Endothelial cell of umbilical vein (primary cell): ENCODE data around the gene MRPL32. TPM values are rescaled to one million over a fixed set of nuclear protein-coding genes. Genes with fewer than 3 reads are reported as not detected.

Source experiments
- BruUV-seq: library from RNA; stranded (reverse); fragments of 400-500 nt; replicated peaks from 2 replicates; lab custom pipeline; 2021; lab: Mats Ljungman, UMichigan
- CTCF ChIA-PET: fragments of 300-600, 350-600 bp; sonication (Branson Sonifier 250); formaldehyde crosslinking; loops from one replicate; lab custom pipeline; 2021; ENCODE audit warnings: antibody characterized with exemption, inconsistent platforms; lab: Charles Lee
- POLR2A ChIA-PET: fragments of 300-600, 350-600 bp; sonication (Branson Sonifier 250); formaldehyde crosslinking; loops from one replicate; lab custom pipeline; 2021; ENCODE audit warnings: antibody characterized with exemption, inconsistent platforms; lab: Charles Lee
- DNase-seq: peaks from one replicate; pipeline ENCODE4 v3.0.0-alpha.2; 2011; ENCODE audit warnings: low read depth, low spot score
- FAIRE-seq: peaks from 2 replicates; lab custom pipeline; 2011; peaks lifted over from hg19 to GRCh38; lab: Jason Lieb, UNC
- H2AFZ ChIP-seq: 2 replicates; pipeline ENCODE4 v1.6.0; 2012; ENCODE audit warnings: low read depth, low read length, control low read depth, inconsistent platforms
- H3K27ac ChIP-seq: 2 replicates; pipeline ENCODE4 v1.5.1; 2011; ENCODE audit warnings: low read depth, mild to moderate bottlenecking, control low read depth, low read length, moderate library complexity; ENCODE audit not compliant: insufficient read depth
- H3K27me3 ChIP-seq, 2 experiments: 2 replicates each; pipeline versions ENCODE4 v1.6.0 to v1.6.1; 2011; ENCODE audit warnings: low read length in 2 of 2, mixed read lengths in 1 of 2; ENCODE audit not compliant: control insufficient read depth in 2 of 2, insufficient read depth in 2 of 2
- H3K36me3 ChIP-seq, 2 experiments: 2 replicates in 1 of 2; 3 replicates in 1 of 2; pipeline ENCODE4 v1.5.1; 2011; ENCODE audit warnings: low read length in 2 of 2, mild to moderate bottlenecking in 1 of 2, moderate library complexity in 1 of 2; ENCODE audit not compliant: control insufficient read depth in 2 of 2, insufficient read depth in 2 of 2; ENCODE audit errors: extremely low read depth in 1 of 2
- H3K4me1 ChIP-seq: 3 replicates; pipeline ENCODE4 v1.5.1; 2011; ENCODE audit warnings: mild to moderate bottlenecking, low read length; ENCODE audit not compliant: control insufficient read depth, insufficient read depth; ENCODE audit errors: extremely low read depth
- H3K4me2 ChIP-seq: 2 replicates; pipeline ENCODE4 v1.6.1; 2011; ENCODE audit warnings: low read length, control low read depth, mixed read lengths; ENCODE audit not compliant: insufficient read depth
- H3K4me3 ChIP-seq, 3 experiments: fragments of 200-600 bp in 1 of 3; sonication (generic), shearing (Covaris generic) in 1 of 3; replicated peaks in 1 of 3; 2 replicates each; pipeline ENCODE4 v1.5.1; 2011 to 2016; ENCODE audit warnings: control low read depth in 3 of 3, low read length in 3 of 3, mild to moderate bottlenecking in 2 of 3, inconsistent platforms in 1 of 3, low read depth in 1 of 3, moderate library complexity in 1 of 3; ENCODE audit not compliant: insufficient read depth in 1 of 3
- H3K79me2 ChIP-seq: 2 replicates; pipeline ENCODE4 v1.6.0; 2012; ENCODE audit warnings: low read length, inconsistent platforms; ENCODE audit not compliant: control insufficient read depth, insufficient read depth
- H3K9ac ChIP-seq: replicated peaks from 2 replicates; pipeline ENCODE3; 2011; ENCODE audit warnings: low read length, control low read depth; ENCODE audit not compliant: insufficient read depth; ENCODE audit errors: extremely low read depth
- H3K9me1 ChIP-seq: replicated peaks from 3 replicates; pipeline ENCODE4 v1.6.0; 2011; ENCODE audit warnings: mild to moderate bottlenecking, low read length; ENCODE audit not compliant: control insufficient read depth, insufficient read depth; ENCODE audit errors: extremely low read depth
- H3K9me3 ChIP-seq: replicated peaks from 2 replicates; pipeline ENCODE4 v1.5.1; 2012; ENCODE audit warnings: low read length, inconsistent platforms; ENCODE audit not compliant: control insufficient read depth, insufficient read depth
- H4K20me1 ChIP-seq: replicated peaks from 2 replicates; pipeline ENCODE3; 2011; ENCODE audit warnings: mild to moderate bottlenecking, low read length; ENCODE audit not compliant: control insufficient read depth, insufficient read depth; ENCODE audit errors: extremely low read depth
- EZH2 ChIP-seq: IDR thresholded peaks from 2 replicates; pipeline ENCODE4 v1.6.1; 2012; ENCODE audit warnings: borderline replicate concordance, low read depth, mild to moderate bottlenecking, moderate library complexity, low read length, inconsistent platforms; ENCODE audit not compliant: severe bottlenecking
- FOS ChIP-seq: IDR thresholded peaks from 2 replicates; pipeline ENCODE4 v1.6.1; 2011; ENCODE audit warnings: mild to moderate bottlenecking, low read length, moderate library complexity, borderline replicate concordance; ENCODE audit not compliant: insufficient read depth
- GATA2 ChIP-seq: IDR thresholded peaks from 2 replicates; pipeline ENCODE4 v1.7.0; 2011; ENCODE audit warnings: low read depth, mild to moderate bottlenecking, moderate library complexity, mixed read lengths, low read length; ENCODE audit not compliant: insufficient read length, insufficient read depth
- JUN ChIP-seq: IDR thresholded peaks from 2 replicates; pipeline ENCODE4 v1.6.1; 2011; ENCODE audit warnings: borderline replicate concordance, low read depth; ENCODE audit not compliant: insufficient read length, insufficient read depth
- MYC ChIP-seq: IDR thresholded peaks from one replicate; pipeline ENCODE4 v1.6.1; 2011; ENCODE audit warnings: mild to moderate bottlenecking, low read depth, low read length
- POLR2A ChIP-seq: IDR thresholded peaks from 2 replicates; pipeline ENCODE4 v1.6.1; 2012; ENCODE audit warnings: low read depth, mild to moderate bottlenecking, control low read depth, low read length
- POLR2AphosphoS5 ChIP-seq: IDR thresholded peaks from 2 replicates; pipeline ENCODE4 v1.6.1; 2012; ENCODE audit warnings: low read depth, mild to moderate bottlenecking, control low read depth, low read length, moderate library complexity; ENCODE audit not compliant: insufficient read depth
- dilution Hi-C: fragments of 300-500 bp; cut with MboI; formaldehyde crosslinking; loops from one replicate; pipeline ENCODE4 v1.15.0; 2019; ENCODE audit warnings: low sequenced_read_pairs; ENCODE audit not compliant: extremely low pct_ligation_motif_present
- intact Hi-C: fragments of 100-400 bp; cut with micrococcal nuclease; formaldehyde crosslinking; loops from one replicate; pipeline ENCODE4 v1.10.0; 2022
- polyA plus RNA-seq, 4 experiments: library from polyadenylated mRNA; depleted of rRNA in 3 of 4; stranded (reverse) in 3 of 4; unstranded in 1 of 4; fragments of >200 nt; gene quantifications; 2 replicates each; pipeline versions ENCODE4 v1.2.1 to v1.2.3, GENCODE V29; 2011 to 2012; ENCODE audit warnings: missing spikeins in 1 of 4
- total RNA-seq: library from RNA; stranded (reverse); gene quantifications from 2 replicates; pipeline ENCODE4 v1.2.3, GENCODE V29; 2021
- TF ChIP-seq, protein P1 (sequence below): IDR thresholded peaks from 2 replicates; pipeline ENCODE4 v1.6.1; 2011; ENCODE audit not compliant: insufficient read depth, insufficient read length
- TF ChIP-seq, protein P2 (sequence below), 2 donors: IDR thresholded peaks; 1 replicate in 1 of 2; 2 replicates in 1 of 2; pipeline ENCODE4 v1.5.1; 2011; ENCODE audit warnings: low read length in 2 of 2, mild to moderate bottlenecking in 2 of 2, moderate library complexity in 2 of 2, control low read depth in 1 of 2, inconsistent platforms in 1 of 2, low read depth in 1 of 2; ENCODE audit not compliant: insufficient read depth in 1 of 2; ENCODE audit errors: extremely low read depth in 1 of 2

The MRPL32 gene
- total and polyA plus RNA-seq, 2 donors (not counting 3 experiments of a cell fraction or from before 2014, with no cell fraction given) = 39.9 to 62.2 TPM

DNA sequence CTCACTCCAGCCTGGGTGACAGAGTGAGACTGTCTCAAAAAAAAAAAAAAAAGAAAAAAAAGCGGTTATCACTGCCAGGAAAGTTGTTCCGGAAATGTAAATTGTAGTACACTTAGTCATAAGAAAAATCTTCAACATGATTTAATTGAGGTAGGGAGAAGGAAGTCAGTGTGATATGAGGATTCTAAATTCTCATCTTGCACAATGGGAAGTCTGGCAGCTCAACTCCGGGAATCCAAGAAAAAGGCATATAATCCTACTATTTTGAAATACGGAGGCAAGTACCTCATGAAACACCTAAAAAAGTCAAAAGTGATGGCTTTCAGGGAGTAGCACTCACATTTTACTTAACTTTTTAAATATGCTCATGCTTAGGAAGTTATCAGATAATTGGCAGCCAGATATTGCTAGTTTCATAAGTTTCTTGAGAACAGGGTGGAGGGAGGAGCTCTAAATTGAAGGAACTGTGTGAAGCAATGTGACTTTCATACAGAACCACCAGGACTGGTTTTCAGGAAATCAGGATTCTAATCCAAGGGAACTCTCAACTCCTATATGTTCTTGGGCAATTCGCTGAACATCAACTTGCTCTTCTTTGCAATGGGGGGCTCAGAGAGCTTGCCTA, 17.6 kb upstream of the MRPL32 start:
- peak overlapping the region in 1 of 3 experiments; percentile 34 for H3K4me3 ChIP-seq
- dilution Hi-C loops = no loop called here
- peaks cover 33% of the 10 kb centered on the region for H3K4me1 ChIP-seq
- TF ChIP-seq POLR2A (no peak), EZH2 (no peak), POLR2AphosphoS5 (peak; percentile 37), GATA2 (no peak), MYC (no peak), JUN (peak; percentile 53), FOS (peak; percentile 42)
- TF ChIP-seq, protein P1, sequence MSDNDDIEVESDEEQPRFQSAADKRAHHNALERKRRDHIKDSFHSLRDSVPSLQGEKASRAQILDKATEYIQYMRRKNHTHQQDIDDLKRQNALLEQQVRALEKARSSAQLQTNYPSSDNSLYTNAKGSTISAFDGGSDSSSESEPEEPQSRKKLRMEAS = no peak
- TF ChIP-seq, protein P2, sequence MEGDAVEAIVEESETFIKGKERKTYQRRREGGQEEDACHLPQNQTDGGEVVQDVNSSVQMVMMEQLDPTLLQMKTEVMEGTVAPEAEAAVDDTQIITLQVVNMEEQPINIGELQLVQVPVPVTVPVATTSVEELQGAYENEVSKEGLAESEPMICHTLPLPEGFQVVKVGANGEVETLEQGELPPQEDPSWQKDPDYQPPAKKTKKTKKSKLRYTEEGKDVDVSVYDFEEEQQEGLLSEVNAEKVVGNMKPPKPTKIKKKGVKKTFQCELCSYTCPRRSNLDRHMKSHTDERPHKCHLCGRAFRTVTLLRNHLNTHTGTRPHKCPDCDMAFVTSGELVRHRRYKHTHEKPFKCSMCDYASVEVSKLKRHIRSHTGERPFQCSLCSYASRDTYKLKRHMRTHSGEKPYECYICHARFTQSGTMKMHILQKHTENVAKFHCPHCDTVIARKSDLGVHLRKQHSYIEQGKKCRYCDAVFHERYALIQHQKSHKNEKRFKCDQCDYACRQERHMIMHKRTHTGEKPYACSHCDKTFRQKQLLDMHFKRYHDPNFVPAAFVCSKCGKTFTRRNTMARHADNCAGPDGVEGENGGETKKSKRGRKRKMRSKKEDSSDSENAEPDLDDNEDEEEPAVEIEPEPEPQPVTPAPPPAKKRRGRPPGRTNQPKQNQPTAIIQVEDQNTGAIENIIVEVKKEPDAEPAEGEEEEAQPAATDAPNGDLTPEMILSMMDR (IDR thresholded peaks at IDR 0.05; ENCODE audit: extremely low read depth in 1 of 2, insufficient read depth in 1 of 2, low read depth in 1 of 2, low read length in 2 of 2) = no peak
- no peak overlapping the region for H2AFZ ChIP-seq
- intact Hi-C loops = no loop called here
- H3K36me3 ChIP-seq = peaks cover 5 to 7% of the 10 kb centered on the region in 2 experiments
- peak overlapping the region; percentile 86 for H3K27ac ChIP-seq
- H3K27me3 ChIP-seq = no peaks in the 10 kb centered on the region
- FAIRE-seq (peak; percentile 70), DNase-seq (peak; percentile 64)
- H3K4me2 ChIP-seq = peak overlapping the region; percentile 78
- CTCF ChIA-PET = interaction anchor here (1.0 to 3.1 kb wide), 4 partner anchors 9 to 27 kb away, joined by 4 to 10 read pairs (median 8); partner anchors contain the start of genes MRPL32 and PSMA2
- TSS peak; percentile 72 for BruUV-seq
- no peaks in the 10 kb centered on the region for H4K20me1 ChIP-seq
- no peaks in the 10 kb centered on the region for H3K9me3 ChIP-seq
- H3K79me2 ChIP-seq = no peaks in the 10 kb centered on the region
- POLR2A ChIA-PET = interaction anchor here (0.5 kb wide), 1 partner anchor 988 kb away, joined by 3 read pairs; no protein-coding TSS in a partner anchor
- no peaks in the 10 kb centered on the region for H3K9me1 ChIP-seq
- H3K9ac ChIP-seq = peak overlapping the region; percentile 42
